Tibial nerve (tissue), 4 donors: ENCODE data around the gene DMD.

Source experiments
- EP300 ChIP-seq, 2 donors: sonication (generic); formaldehyde crosslinking; IDR thresholded peaks; one replicate each; pipeline ENCODE4 v1.6.1; 2017; ENCODE audit warnings: antibody characterized with exemption in 2 of 2, mild to moderate bottlenecking in 1 of 2
- POLR2A ChIP-seq, 2 donors: fragments of 450-650 bp; IDR thresholded peaks; one replicate each; pipeline ENCODE4 v1.6.1; 2017; ENCODE audit warnings: antibody characterized with exemption in 2 of 2, mild to moderate bottlenecking in 2 of 2, moderate library complexity in 2 of 2
- TF ChIP-seq, protein P1 (sequence below), 5 experiments: fragments of 200-600 bp in 3 of 5; fragments of 450-650 bp in 2 of 5; sonication (generic) in 3 of 5; IDR thresholded peaks; one replicate each; pipeline ENCODE4 v1.5.1; 2016 to 2019; ENCODE audit warnings: antibody characterized with exemption in 5 of 5, mild to moderate bottlenecking in 3 of 5, moderate library complexity in 2 of 5

GRCh38 chrX:33126469-33126868 lies 84.9 kb downstream of the DMD start:
- TF ChIP-seq, protein P1, sequence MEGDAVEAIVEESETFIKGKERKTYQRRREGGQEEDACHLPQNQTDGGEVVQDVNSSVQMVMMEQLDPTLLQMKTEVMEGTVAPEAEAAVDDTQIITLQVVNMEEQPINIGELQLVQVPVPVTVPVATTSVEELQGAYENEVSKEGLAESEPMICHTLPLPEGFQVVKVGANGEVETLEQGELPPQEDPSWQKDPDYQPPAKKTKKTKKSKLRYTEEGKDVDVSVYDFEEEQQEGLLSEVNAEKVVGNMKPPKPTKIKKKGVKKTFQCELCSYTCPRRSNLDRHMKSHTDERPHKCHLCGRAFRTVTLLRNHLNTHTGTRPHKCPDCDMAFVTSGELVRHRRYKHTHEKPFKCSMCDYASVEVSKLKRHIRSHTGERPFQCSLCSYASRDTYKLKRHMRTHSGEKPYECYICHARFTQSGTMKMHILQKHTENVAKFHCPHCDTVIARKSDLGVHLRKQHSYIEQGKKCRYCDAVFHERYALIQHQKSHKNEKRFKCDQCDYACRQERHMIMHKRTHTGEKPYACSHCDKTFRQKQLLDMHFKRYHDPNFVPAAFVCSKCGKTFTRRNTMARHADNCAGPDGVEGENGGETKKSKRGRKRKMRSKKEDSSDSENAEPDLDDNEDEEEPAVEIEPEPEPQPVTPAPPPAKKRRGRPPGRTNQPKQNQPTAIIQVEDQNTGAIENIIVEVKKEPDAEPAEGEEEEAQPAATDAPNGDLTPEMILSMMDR (IDR thresholded peaks at IDR 0.05): no peak
- TF ChIP-seq EP300 (IDR thresholded peaks at IDR 0.05): no peak
- no peak for TF ChIP-seq POLR2A (IDR thresholded peaks at IDR 0.05)
